Kidney (tissue), 14 donors: ENCODE results near the gene RNF121. TPM values are rescaled to one million over a fixed set of nuclear protein-coding genes. Genes with fewer than 3 reads are reported as not detected.
A peak's percentile ranks its signal among the peaks of the same experiment; 100 is the strongest.

Experiments used
- DNase-seq, 5 donors: peaks; one replicate each; pipeline ENCODE4 v3.0.0-alpha.2; 2013 to 2020
- FAIRE-seq: peaks from 2 replicates; lab custom pipeline; 2012; peaks lifted over from hg19 to GRCh38; lab: Jason Lieb, UNC
- H3K27ac ChIP-seq, 2 donors: one replicate each; pipeline ENCODE4 v1.7.0; 2013; ENCODE audit warnings: low read depth in 2 of 2, low read length in 2 of 2, inconsistent platforms in 1 of 2
- H3K27me3 ChIP-seq: one replicate; pipeline ENCODE4 v1.7.1; 2013; ENCODE audit warnings: low read length, inconsistent platforms; ENCODE audit not compliant: control insufficient read depth, insufficient read depth
- H3K36me3 ChIP-seq, 3 donors: one replicate each; pipeline versions ENCODE4 v1.7.0 to v1.7.1; 2013; ENCODE audit warnings: low read length in 3 of 3, control low read depth in 1 of 3, inconsistent platforms in 1 of 3; ENCODE audit not compliant: insufficient read depth in 3 of 3, control insufficient read depth in 2 of 3
- H3K4me1 ChIP-seq, 3 donors: one replicate each; pipeline versions ENCODE4 v1.7.0 to v1.7.1; 2013; ENCODE audit warnings: low read length in 3 of 3, inconsistent platforms in 1 of 3, low read depth in 1 of 3; ENCODE audit not compliant: control insufficient read depth in 2 of 3, insufficient read depth in 2 of 3
- H3K4me3 ChIP-seq, 3 donors: one replicate each; pipeline versions ENCODE4 v1.7.0 to v1.8.1; 2013; ENCODE audit warnings: low read length in 3 of 3, control low read depth in 1 of 3, inconsistent platforms in 1 of 3
- H3K9ac ChIP-seq, 3 donors: one replicate each; pipeline versions ENCODE4 v1.7.0 to v1.7.1; 2013; ENCODE audit warnings: low read length in 3 of 3, control low read depth in 1 of 3, inconsistent platforms in 1 of 3
- H3K9me3 ChIP-seq, 3 donors: one replicate each; pipeline versions ENCODE4 v1.7.0 to v1.7.1; 2013; ENCODE audit warnings: low read length in 3 of 3, control low read depth in 1 of 3, inconsistent platforms in 1 of 3; ENCODE audit not compliant: control insufficient read depth in 2 of 3, insufficient read depth in 1 of 3
- intact Hi-C: fragments of 100-400 bp; cut with DNase I; formaldehyde crosslinking; loops from one replicate; pipeline ENCODE4 v1.11.1; 2022
- polyA plus RNA-seq: library from polyadenylated mRNA; stranded (reverse); fragments of 350-450 nt; fragmentation: Illumina TruSeq; extraction: RNeasy Lipid Tissue Mini Kit (QIAGEN cat#74804); gene quantifications from one replicate; pipeline ENCODE4 v1.2.3, GENCODE V29; 2014; ENCODE audit warnings: low read depth, low replicate concordance; ENCODE audit not compliant: insufficient read depth
- total RNA-seq: library from RNA; stranded (reverse); fragmentation: NEBNext Ultra II Directional; extraction: Animal tissue kit (Norgen Biotek cat#: 25700); gene quantifications from one replicate; pipeline ENCODE4 v1.2.1, GENCODE V29; 2021
- TF ChIP-seq, protein P1 (sequence below): IDR thresholded peaks from 3 replicates; pipeline ENCODE4 v1.5.1; 2012; ENCODE audit warnings: mild to moderate bottlenecking, moderate library complexity, borderline replicate concordance; ENCODE audit not compliant: insufficient read depth; ENCODE audit errors: extremely low read depth
- donor health status: control.
- donor health status: control.
- donor health status: control.
- donor health status: control.
- donor health status: control.
- donor health status: DM: yes; HTN: yes; CAD: no.
- donor health status: Normal renal cell carcinoma (clear cell type).

Gene RNF121
- total and polyA plus RNA-seq, 2 donors from 2014 or later, result 37.1 to 59.4 TPM

DNA sequence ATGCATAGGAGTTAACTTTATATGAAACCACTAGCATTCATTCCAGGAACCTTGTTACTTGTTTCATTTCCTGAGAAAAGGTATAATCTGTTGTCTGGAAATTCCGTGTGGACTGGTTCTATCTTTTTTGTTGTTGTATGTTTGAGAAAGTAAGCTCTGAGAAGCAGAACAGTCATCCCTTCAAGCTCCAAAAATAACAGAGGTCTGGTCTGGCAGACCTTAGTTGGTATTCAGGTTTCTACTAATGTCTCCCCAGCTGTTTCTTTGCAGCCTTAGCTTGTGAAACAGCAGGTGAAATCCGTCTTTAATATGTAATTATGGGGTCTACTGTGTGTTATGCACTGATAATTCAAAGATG is 2.4 kb downstream of the RNF121 start:
- FAIRE-seq (no peak), DNase-seq (no peak)
- Histone ChIP-seq H3K4me3 (no peak overlapping the region), H3K36me3 (no peaks in the 10 kb centered on the region), H3K27me3 (no peaks in the 10 kb centered on the region), H3K9me3 (no peaks in the 10 kb centered on the region), H3K27ac (no peak overlapping the region), H3K4me1 (peaks cover 0 to 40% (median 23%) of the 10 kb centered on the region in 3 donors), H3K9ac (no peak overlapping the region)
- intact Hi-C loops, result no loop called here
- TF ChIP-seq, protein P1, sequence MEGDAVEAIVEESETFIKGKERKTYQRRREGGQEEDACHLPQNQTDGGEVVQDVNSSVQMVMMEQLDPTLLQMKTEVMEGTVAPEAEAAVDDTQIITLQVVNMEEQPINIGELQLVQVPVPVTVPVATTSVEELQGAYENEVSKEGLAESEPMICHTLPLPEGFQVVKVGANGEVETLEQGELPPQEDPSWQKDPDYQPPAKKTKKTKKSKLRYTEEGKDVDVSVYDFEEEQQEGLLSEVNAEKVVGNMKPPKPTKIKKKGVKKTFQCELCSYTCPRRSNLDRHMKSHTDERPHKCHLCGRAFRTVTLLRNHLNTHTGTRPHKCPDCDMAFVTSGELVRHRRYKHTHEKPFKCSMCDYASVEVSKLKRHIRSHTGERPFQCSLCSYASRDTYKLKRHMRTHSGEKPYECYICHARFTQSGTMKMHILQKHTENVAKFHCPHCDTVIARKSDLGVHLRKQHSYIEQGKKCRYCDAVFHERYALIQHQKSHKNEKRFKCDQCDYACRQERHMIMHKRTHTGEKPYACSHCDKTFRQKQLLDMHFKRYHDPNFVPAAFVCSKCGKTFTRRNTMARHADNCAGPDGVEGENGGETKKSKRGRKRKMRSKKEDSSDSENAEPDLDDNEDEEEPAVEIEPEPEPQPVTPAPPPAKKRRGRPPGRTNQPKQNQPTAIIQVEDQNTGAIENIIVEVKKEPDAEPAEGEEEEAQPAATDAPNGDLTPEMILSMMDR, result no peak

DNA sequence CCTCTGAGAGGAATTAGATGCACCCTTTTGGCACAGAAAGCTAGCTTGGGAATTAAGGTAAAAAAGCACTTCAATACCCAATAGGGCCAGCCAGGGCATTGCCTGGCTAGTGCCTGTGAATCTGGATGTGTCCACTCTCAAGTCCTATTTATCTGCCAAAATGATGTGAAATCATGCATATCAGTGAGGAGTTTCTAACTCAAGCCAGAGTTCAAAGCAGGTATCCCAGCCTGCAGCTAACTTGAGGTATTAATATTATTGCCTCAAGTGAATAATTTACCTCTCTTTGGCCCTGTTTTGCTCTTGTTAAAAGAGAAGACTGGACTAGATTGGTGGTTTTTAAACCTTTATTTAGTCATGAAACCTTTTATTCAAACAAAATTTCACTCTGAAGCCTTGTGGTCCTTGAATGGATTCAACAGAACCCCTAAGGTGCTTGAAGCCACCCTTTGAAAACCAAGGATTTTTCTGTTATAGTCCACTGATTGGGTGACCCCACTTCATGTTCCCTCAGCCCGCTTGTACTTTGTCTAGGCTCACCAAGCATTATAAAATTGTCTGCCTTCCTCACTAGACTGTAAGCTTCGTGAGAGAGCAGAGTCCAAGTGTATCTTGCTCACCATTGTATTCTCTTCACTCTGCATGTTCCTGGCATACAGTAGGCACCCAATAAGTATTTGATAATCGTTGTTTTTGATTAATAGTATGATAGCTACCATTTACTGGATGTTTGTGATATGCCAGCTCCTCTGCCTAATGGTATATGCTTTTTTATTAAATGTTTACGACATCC is 4.5 kb downstream of the RNF121 start:
- no peak for FAIRE-seq
- Histone ChIP-seq H3K27ac (peak overlapping the region in 1 of 2 donors; percentile 39), H3K4me1 (peaks cover 0 to 40% (median 23%) of the 10 kb centered on the region in 3 donors), H3K9me3 (no peaks in the 10 kb centered on the region), H3K27me3 (no peaks in the 10 kb centered on the region), H3K9ac (no peak overlapping the region), H3K36me3 (no peaks in the 10 kb centered on the region), H3K4me3 (peak overlapping the region in 2 of 3 donors; percentile 12 to 40)
- DNase-seq, result no peak
- intact Hi-C loops, result no loop called here
- TF ChIP-seq, protein P1, result no peak

DNA sequence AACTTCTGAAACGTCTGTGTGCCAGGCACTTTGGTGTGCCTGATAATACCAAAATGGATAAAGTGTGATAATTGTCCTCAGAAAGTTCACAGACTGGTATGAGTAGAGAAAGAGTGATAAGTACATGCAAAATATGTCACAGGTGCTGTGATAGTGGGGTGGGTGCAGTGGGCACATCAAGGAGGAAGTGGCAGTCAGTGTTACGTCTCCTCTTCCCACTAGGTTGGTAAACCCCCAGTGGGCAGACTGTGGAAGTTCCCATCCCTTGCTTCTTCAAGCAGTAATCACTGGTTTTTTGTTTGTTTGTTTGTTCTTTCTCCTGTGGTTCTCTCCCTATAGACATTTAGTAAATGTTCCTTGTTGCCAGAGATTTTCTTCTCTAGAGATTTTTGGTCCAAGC is 5.4 kb downstream of the RNF121 start:
- TF ChIP-seq, protein P1, result no peak
- no peaks in the 10 kb centered on the region for H3K27me3 ChIP-seq
- intact Hi-C loops, result no loop called here

More for the DNA sequence above, 5.4 kb downstream of the RNF121 start:
- no peaks in the 10 kb centered on the region for H3K36me3 ChIP-seq
- peaks cover 0 to 40% (median 23%) of the 10 kb centered on the region in 3 donors for H3K4me1 ChIP-seq
- no peaks in the 10 kb centered on the region for H3K9me3 ChIP-seq
- no peak overlapping the region for H3K9ac ChIP-seq
- peak overlapping the region in 2 of 3 donors; percentile 12 to 40 for H3K4me3 ChIP-seq
- H3K27ac ChIP-seq, result peak overlapping the region; percentile 39 to 45
- no peak for DNase-seq
- FAIRE-seq, result no peak
